HG03159 (cell line): Measurements from ENCODE around the gene GBP3.
"Not testable (repeated sequence)": the region's sequence is repeated elsewhere in the genome, so short reads cannot be mapped to it uniquely, and the experiment has no call there.

ENCODE experiments used
- ATAC-seq: cut with Tn5 transposase; IDR thresholded peaks from one replicate; pipeline ENCODE4 v1.9.1; 2021; ENCODE audit warnings: mild to moderate bottlenecking, moderate library complexity; ENCODE audit not compliant: unreplicated experiment

The GBP3 gene

GRCh38 chr1:89022167-89022959 lies at the start of gene GBP3:
TSS of gene GBP3 (minus strand) at chr1:89022866. CDS start at chr1:89020721, 2,145 bp downstream.
- ATAC-seq: peak; percentile 73

- no peak for ATAC-seq
Observed at GRCh38 chr1:89070509-89070908, 47.8 kb upstream of the GBP3 start.

- no peak for ATAC-seq
Observed at GRCh38 chr1:89069951-89070350, 47.3 kb upstream of the GBP3 start.

- no peak for ATAC-seq
Observed at GRCh38 chr1:89068291-89068690, 45.6 kb upstream of the GBP3 start.

- peak; percentile 57 for ATAC-seq
Observed at GRCh38 chr1:89065079-89065868, 42.6 kb upstream of the GBP3 start, which contains the start of gene GBP1. TSS of gene GBP1 (minus strand) at chr1:89065208. CDS start at chr1:89063234, 1,974 bp downstream.

- peak; percentile 49 for ATAC-seq
Observed at GRCh38 chr1:89064632-89065031, 42.0 kb upstream of the GBP3 start.

- ATAC-seq: no peak
Observed at GRCh38 chr1:89063094-89063493, 40.4 kb upstream of the GBP3 start.

GRCh38 chr1:89060091-89060490 lies 37.4 kb upstream of the GBP3 start:
- ATAC-seq: no peak

- no peak for ATAC-seq
Observed at GRCh38 chr1:89051955-89052312, 29.3 kb upstream of the GBP3 start.

- no peak for ATAC-seq
Observed at GRCh38 chr1:89051300-89051954, 28.8 kb upstream of the GBP3 start.

GRCh38 chr1:89050649-89051033 lies 28.0 kb upstream of the GBP3 start:
- no peak for ATAC-seq

- ATAC-seq: not testable (repeated sequence)
Observed at GRCh38 chr1:89049901-89050648, 27.4 kb upstream of the GBP3 start.

- ATAC-seq: not testable (repeated sequence)
Observed at GRCh38 chr1:89049187-89049586, 26.5 kb upstream of the GBP3 start.

- ATAC-seq: no peak
Observed at GRCh38 chr1:89047734-89048133, 25.1 kb upstream of the GBP3 start.

GRCh38 chr1:89046318-89047183 lies 23.9 kb upstream of the GBP3 start:
- ATAC-seq: not testable (repeated sequence)

GRCh38 chr1:89044970-89045721 lies 22.5 kb upstream of the GBP3 start:
- no peak for ATAC-seq

- no peak for ATAC-seq
Observed at GRCh38 chr1:89043940-89044339, 21.3 kb upstream of the GBP3 start.

- ATAC-seq: no peak
Observed at GRCh38 chr1:89042491-89042890, 19.8 kb upstream of the GBP3 start.

- no peak for ATAC-seq
Observed at GRCh38 chr1:89041721-89042120, 19.1 kb upstream of the GBP3 start.
